ENCODE results near the gene RNF217.

Gene RNF217

GRCh38 chr6:124979294-124979678 lies 17.0 kb downstream of the RNF217 start:
- Histone ChIP-seq H3K4me3 (ENCODE audit: low read depth, low read length) (no peak overlapping the region), H3K27ac (no peak overlapping the region), H3K9me3 (ENCODE audit: severe bottlenecking) (peaks cover 8% of the 10 kb centered on the region), H3K36me3 (peaks cover 22% of the 10 kb centered on the region), H3K27me3 (ENCODE audit: insufficient read depth, low read depth, severe bottlenecking) (no peaks in the 10 kb centered on the region)
- no peak for TF ChIP-seq CTCF (IDR thresholded peaks at IDR 0.05; ENCODE audit: low read depth, low read length)
- DNase-seq, result no peak

DNA sequence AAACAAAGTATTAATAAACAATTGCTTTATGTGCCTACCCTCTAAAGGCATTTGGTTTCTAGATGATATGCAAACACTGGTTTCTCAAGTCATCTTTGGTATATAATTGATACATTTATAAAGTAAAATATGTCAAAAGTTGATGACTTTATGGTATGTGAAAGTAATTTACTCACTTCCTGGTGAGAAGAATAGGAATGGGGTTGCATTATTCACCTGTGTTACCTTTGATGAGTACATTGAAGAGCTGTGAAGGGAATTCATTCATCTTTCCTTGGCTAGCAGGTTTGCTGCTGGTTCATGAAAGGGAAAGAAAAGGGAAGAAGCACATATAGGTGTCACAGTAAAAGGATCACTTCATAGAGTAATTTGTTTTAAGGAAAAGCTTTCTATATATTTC lies 20.4 kb downstream of the RNF217 start:
- DNase-seq, result no peak
- Histone ChIP-seq H3K27me3 (ENCODE audit: insufficient read depth, low read depth, severe bottlenecking) (no peaks in the 10 kb centered on the region), H3K4me3 (ENCODE audit: low read depth, low read length) (no peak overlapping the region), H3K9me3 (ENCODE audit: severe bottlenecking) (peaks cover 8% of the 10 kb centered on the region), H3K36me3 (peaks cover 13% of the 10 kb centered on the region), H3K27ac (no peak overlapping the region)
- no peak for TF ChIP-seq CTCF (IDR thresholded peaks at IDR 0.05; ENCODE audit: low read depth, low read length)

DNA sequence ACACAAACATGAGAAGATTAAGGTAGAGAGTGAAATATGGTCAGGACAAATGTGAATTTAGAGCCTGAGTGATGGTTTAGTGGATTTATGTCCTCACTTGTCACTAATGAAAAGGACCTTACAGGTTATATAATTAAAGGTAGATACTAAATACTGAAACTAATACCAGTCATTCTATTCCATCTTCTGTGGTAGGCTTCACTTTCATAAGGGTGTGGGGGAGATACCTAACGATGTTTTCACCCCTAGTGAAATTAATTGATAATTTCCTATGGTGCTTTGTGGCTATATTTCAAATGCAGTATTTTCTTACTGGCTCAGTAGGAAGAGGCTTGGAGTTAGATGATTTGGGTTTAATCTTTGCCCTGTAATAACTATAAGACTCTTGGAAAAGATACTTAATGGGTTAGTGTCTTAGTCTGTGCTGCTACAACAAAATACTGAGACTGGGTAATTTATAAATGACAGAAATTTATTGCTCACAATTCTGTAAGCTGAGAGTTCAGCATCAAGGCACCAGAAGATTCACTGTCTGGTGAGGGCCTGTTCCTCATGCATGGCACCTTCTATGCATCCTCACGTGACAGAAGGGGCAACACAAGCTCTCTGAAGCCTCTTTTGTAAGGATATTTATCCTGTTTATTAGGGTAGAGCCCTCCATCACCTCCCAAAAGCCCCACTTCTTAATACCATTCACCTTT lies 21.3 kb downstream of the RNF217 start:
- H3K36me3 ChIP-seq, result peaks cover 10% of the 10 kb centered on the region
- no peak for DNase-seq
- H3K27me3 ChIP-seq (ENCODE audit: insufficient read depth, low read depth, severe bottlenecking), result no peaks in the 10 kb centered on the region
- peaks cover 3% of the 10 kb centered on the region for H3K9me3 ChIP-seq (ENCODE audit: severe bottlenecking)
- no peak overlapping the region for H3K27ac ChIP-seq
- H3K4me3 ChIP-seq (ENCODE audit: low read depth, low read length), result no peak overlapping the region
- no peak for TF ChIP-seq CTCF (IDR thresholded peaks at IDR 0.05; ENCODE audit: low read depth, low read length)

- Histone ChIP-seq H3K9me3 (ENCODE audit: severe bottlenecking) (no peaks in the 10 kb centered on the region), H3K36me3 (peaks cover 4% of the 10 kb centered on the region), H3K27me3 (ENCODE audit: insufficient read depth, low read depth, severe bottlenecking) (no peaks in the 10 kb centered on the region), H3K4me3 (ENCODE audit: low read depth, low read length) (no peak overlapping the region), H3K27ac (no peak overlapping the region)
- no peak for TF ChIP-seq CTCF (IDR thresholded peaks at IDR 0.05; ENCODE audit: low read depth, low read length)
- DNase-seq, result no peak
Observed at GRCh38 chr6:124984668-124985338, 22.6 kb downstream of the RNF217 start.

DNA sequence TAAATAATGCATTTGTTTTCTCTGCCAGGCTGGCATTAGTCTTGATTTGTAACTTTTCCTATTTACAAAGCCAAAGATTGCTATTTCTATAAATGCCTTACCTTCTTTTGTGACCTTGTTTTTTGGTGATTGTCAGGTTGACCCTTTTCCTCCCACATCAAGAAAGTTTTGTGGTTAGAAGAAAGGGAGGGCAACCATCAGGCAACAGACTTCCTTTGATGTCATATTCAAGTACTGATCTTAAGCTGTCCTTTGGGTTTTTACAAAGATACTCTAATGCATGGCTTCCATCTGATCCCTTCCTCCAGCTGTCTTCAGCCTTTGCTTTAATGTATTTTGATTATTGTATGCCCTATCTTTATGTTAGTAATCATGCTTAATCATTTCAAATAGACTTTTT lies 23.9 kb downstream of the RNF217 start:
- Histone ChIP-seq H3K36me3 (peaks cover 4% of the 10 kb centered on the region), H3K9me3 (ENCODE audit: severe bottlenecking) (no peaks in the 10 kb centered on the region), H3K4me3 (ENCODE audit: low read depth, low read length) (no peak overlapping the region), H3K27me3 (ENCODE audit: insufficient read depth, low read depth, severe bottlenecking) (no peaks in the 10 kb centered on the region), H3K27ac (no peak overlapping the region)
- no peak for DNase-seq
- TF ChIP-seq CTCF (IDR thresholded peaks at IDR 0.05; ENCODE audit: low read depth, low read length), result no peak
